Fibroblast of lung (primary cell): ENCODE results near the gene TSPYL1. TPM values are rescaled to one million over a fixed set of nuclear protein-coding genes. Genes with fewer than 3 reads are reported as not detected.
A peak's percentile ranks its signal among the peaks of the same experiment; 100 is the strongest.

Experiments
- DNase-seq, 2 donors: peaks; one replicate each; pipeline versions ENCODE4 v3.0.0 to v3.0.0-alpha.2; 2010; ENCODE audit warnings: low read depth in 2 of 2
- H2AFZ ChIP-seq: 2 replicates; pipeline ENCODE4 v1.5.1; 2012; ENCODE audit warnings: low read length, control low read depth, inconsistent platforms
- H3K27ac ChIP-seq: 2 replicates; pipeline ENCODE4 v1.5.1; 2011; ENCODE audit warnings: low read length, control low read depth; ENCODE audit not compliant: insufficient read depth
- H3K27me3 ChIP-seq: 2 replicates; pipeline ENCODE4 v1.5.1; 2011; ENCODE audit warnings: mild to moderate bottlenecking, low read length; ENCODE audit not compliant: control insufficient read depth, insufficient read depth
- H3K36me3 ChIP-seq: 2 replicates; pipeline ENCODE4 v1.5.1; 2011; ENCODE audit warnings: low read length; ENCODE audit not compliant: control insufficient read depth, insufficient read depth
- H3K4me1 ChIP-seq: 2 replicates; pipeline ENCODE4 v1.5.1; 2011; ENCODE audit warnings: low read length; ENCODE audit not compliant: control insufficient read depth, insufficient read depth; ENCODE audit errors: extremely low read depth
- H3K4me2 ChIP-seq: 2 replicates; pipeline ENCODE4 v1.5.1; 2011; ENCODE audit warnings: low read length, control low read depth; ENCODE audit not compliant: insufficient read depth; ENCODE audit errors: extremely low read depth
- H3K4me3 ChIP-seq, 4 experiments: fragments of 200-600 bp in 1 of 4; sonication (generic) in 1 of 4; replicated peaks in 1 of 4; 2 replicates each; pipeline ENCODE4 v1.5.1; 2011 to 2016; ENCODE audit warnings: low read length in 4 of 4, low read depth in 3 of 4, mild to moderate bottlenecking in 3 of 4, control low read depth in 2 of 4, inconsistent platforms in 1 of 4, mixed read lengths in 1 of 4; ENCODE audit not compliant: insufficient read depth in 1 of 4; ENCODE audit errors: control extremely low read depth in 1 of 4
- H3K79me2 ChIP-seq: 2 replicates; pipeline ENCODE4 v1.5.1; 2012; ENCODE audit warnings: mild to moderate bottlenecking, low read length, inconsistent platforms; ENCODE audit not compliant: control insufficient read depth, insufficient read depth
- H3K9ac ChIP-seq: 2 replicates; pipeline ENCODE4 v1.5.1; 2011; ENCODE audit warnings: mild to moderate bottlenecking, low read length, control low read depth; ENCODE audit not compliant: insufficient read depth
- H3K9me3 ChIP-seq: 2 replicates; pipeline ENCODE4 v1.5.1; 2012; ENCODE audit warnings: low read depth, low read length; ENCODE audit not compliant: control insufficient read depth, insufficient read depth
- H4K20me1 ChIP-seq: 2 replicates; pipeline ENCODE4 v1.5.1; 2011; ENCODE audit warnings: low read length; ENCODE audit not compliant: control insufficient read depth, insufficient read depth; ENCODE audit errors: extremely low read depth
- EZH2 ChIP-seq: IDR thresholded peaks from 2 replicates; pipeline ENCODE4 v1.5.1; 2012; ENCODE audit warnings: low read length, control low read depth, mild to moderate bottlenecking; ENCODE audit errors: missing control alignments
- polyA plus RNA-seq, 2 donors: library from polyadenylated mRNA; depleted of rRNA in 1 of 2; stranded (reverse) in 1 of 2; unstranded in 1 of 2; fragments of >200 nt; gene quantifications; 2 replicates each; pipeline ENCODE4 v1.2.1, GENCODE V29; 2011 to 2012; ENCODE audit warnings: missing spikeins in 1 of 2
- total RNA-seq: library from RNA; depleted of rRNA; stranded (reverse); fragments of >200 nt; gene quantifications from 2 replicates; pipeline ENCODE4 v1.2.1, GENCODE V29; 2014
- TF ChIP-seq, protein P1 (sequence below), 2 donors: IDR thresholded peaks in 1 of 2; conservative IDR thresholded peaks in 1 of 2; 1 replicate in 1 of 2; 2 replicates in 1 of 2; pipeline ENCODE4 v1.5.1; 2011 to 2012; ENCODE audit warnings: low read length in 2 of 2, control low read depth in 1 of 2, inconsistent platforms in 1 of 2, low read depth in 1 of 2, mild to moderate bottlenecking in 1 of 2

TSPYL1 gene
- total and polyA plus RNA-seq, 2 donors (not counting 1 experiment from before 2014, with no cell fraction given), result 82.0 to 93.0 TPM

DNA sequence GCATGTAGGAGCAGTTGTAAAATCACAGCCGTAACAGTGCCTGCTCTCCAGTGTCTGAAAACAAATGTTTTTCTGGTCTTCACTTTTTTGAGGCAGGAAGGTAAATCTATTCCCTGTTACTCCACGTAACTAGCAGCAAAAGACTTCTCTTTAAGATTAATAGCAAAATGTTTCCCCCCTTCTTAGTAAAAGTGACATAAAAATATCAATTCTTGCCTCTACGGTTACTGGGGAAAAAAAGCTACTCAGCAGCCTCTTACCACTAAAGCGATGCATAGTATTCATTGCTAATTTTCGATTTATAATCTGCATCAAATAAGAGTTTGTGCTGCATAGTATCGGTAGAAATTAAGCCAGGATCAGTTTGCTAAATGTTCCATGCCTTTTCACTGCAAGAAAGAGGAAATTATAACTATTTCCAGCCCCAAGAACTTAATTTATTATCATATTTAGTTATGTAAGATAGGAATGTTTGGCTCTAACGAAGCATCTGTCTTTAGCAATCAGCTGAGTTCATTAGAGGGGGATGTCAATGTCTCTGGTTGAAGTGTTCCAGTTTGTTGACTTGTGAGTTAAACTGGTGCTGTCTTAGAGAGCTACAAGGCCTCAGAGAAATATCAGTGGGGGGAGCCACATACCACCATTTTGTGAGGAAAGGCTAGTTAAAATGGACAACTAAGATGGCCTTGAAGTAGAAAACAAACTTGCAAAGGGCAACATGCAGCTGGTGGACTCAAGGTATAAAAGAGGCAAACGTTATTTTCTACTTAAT lies 617 bp upstream of the TSPYL1 start:
- H3K4me1 ChIP-seq, result peaks cover 6% of the 10 kb centered on the region
- no peaks in the 10 kb centered on the region for H3K27me3 ChIP-seq
- DNase-seq, result peak in 1 of 2 donors; percentile 19
- TF ChIP-seq EZH2, result no peak
- TF ChIP-seq, protein P1, sequence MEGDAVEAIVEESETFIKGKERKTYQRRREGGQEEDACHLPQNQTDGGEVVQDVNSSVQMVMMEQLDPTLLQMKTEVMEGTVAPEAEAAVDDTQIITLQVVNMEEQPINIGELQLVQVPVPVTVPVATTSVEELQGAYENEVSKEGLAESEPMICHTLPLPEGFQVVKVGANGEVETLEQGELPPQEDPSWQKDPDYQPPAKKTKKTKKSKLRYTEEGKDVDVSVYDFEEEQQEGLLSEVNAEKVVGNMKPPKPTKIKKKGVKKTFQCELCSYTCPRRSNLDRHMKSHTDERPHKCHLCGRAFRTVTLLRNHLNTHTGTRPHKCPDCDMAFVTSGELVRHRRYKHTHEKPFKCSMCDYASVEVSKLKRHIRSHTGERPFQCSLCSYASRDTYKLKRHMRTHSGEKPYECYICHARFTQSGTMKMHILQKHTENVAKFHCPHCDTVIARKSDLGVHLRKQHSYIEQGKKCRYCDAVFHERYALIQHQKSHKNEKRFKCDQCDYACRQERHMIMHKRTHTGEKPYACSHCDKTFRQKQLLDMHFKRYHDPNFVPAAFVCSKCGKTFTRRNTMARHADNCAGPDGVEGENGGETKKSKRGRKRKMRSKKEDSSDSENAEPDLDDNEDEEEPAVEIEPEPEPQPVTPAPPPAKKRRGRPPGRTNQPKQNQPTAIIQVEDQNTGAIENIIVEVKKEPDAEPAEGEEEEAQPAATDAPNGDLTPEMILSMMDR (conservative IDR thresholded peaks at IDR 0.05 in 1 of 2, IDR thresholded peaks at IDR 0.05 in 1 of 2; ENCODE audit: low read depth in 1 of 2, low read length in 2 of 2), result no peak
- no peaks in the 10 kb centered on the region for H3K9me3 ChIP-seq
- peaks cover 39% of the 10 kb centered on the region for H3K79me2 ChIP-seq
- H3K4me2 ChIP-seq, result peak overlapping the region; percentile 95
- peak overlapping the region; percentile 96 for H2AFZ ChIP-seq
- peak overlapping the region; percentile 93 to 97 (median 95) for H3K4me3 ChIP-seq
- no peaks in the 10 kb centered on the region for H4K20me1 ChIP-seq
- H3K9ac ChIP-seq, result peak overlapping the region; percentile 65
- peak overlapping the region; percentile 98 for H3K27ac ChIP-seq
- peaks cover 2% of the 10 kb centered on the region for H3K36me3 ChIP-seq

DNA sequence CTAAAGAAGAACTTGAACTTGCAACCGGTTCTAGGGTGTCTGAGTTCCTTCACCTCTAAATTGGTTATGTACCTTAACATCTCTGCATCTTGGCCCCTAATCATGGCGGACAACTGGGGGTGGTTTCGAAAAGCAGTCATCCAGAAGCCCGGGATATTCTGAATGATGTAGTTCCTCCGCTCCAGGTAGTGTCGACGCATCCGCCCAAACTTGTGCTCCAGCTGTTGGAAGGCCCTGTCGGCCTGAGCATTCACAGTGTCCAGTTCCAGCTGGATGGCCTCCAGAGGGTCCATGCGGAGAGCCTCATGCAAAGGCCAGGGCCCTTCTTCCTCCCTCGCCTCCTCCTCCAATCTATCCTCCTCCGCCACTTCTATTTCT lies 887 bp downstream of the TSPYL1 start:
- peak in 1 of 2 donors; percentile 58 for DNase-seq
- peak overlapping the region; percentile 84 for H3K4me2 ChIP-seq
- H3K4me3 ChIP-seq, result peak overlapping the region; percentile 93 to 97 (median 95)
- peaks cover 2% of the 10 kb centered on the region for H3K36me3 ChIP-seq
- TF ChIP-seq, protein P1 (conservative IDR thresholded peaks at IDR 0.05 in 1 of 2, IDR thresholded peaks at IDR 0.05 in 1 of 2; ENCODE audit: low read depth in 1 of 2, low read length in 2 of 2), result no peak
- TF ChIP-seq EZH2, result no peak
- H3K27me3 ChIP-seq, result no peaks in the 10 kb centered on the region
- H4K20me1 ChIP-seq, result no peaks in the 10 kb centered on the region
- H3K79me2 ChIP-seq, result peaks cover 44% of the 10 kb centered on the region
- H2AFZ ChIP-seq, result peak overlapping the region; percentile 92
- no peaks in the 10 kb centered on the region for H3K9me3 ChIP-seq
- H3K27ac ChIP-seq, result peak overlapping the region; percentile 98
- H3K4me1 ChIP-seq, result peaks cover 6% of the 10 kb centered on the region
- H3K9ac ChIP-seq, result peak overlapping the region; percentile 98

DNA sequence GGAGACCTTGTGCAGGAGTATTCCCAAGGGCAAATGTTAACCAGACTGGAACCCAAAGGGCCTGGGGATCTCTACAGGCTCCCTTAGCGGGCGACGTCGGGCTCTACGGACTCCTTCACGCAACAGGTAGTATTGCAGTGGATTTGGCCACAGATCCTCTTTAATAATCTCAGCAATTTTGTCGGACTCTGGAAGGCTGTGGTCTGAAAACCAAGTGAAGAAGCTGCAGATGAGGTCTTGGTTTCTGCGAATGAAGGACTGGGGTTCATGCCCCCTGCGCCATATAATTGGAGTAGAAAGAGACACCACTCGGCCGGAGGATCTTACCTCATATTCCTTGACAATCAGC lies 1.3 kb downstream of the TSPYL1 start:
- no peaks in the 10 kb centered on the region for H4K20me1 ChIP-seq
- H3K27ac ChIP-seq, result peak overlapping the region; percentile 98

More for the DNA sequence above, 1.3 kb downstream of the TSPYL1 start:
- peaks cover 6% of the 10 kb centered on the region for H3K4me1 ChIP-seq
- H3K4me2 ChIP-seq, result peak overlapping the region; percentile 84
- H2AFZ ChIP-seq, result no peak overlapping the region
- no peak for DNase-seq
- TF ChIP-seq, protein P1 (conservative IDR thresholded peaks at IDR 0.05 in 1 of 2, IDR thresholded peaks at IDR 0.05 in 1 of 2; ENCODE audit: low read depth in 1 of 2, low read length in 2 of 2), result no peak
- TF ChIP-seq EZH2, result no peak
- no peaks in the 10 kb centered on the region for H3K27me3 ChIP-seq
- peaks cover 2% of the 10 kb centered on the region for H3K36me3 ChIP-seq
- peak overlapping the region; percentile 93 to 97 (median 95) for H3K4me3 ChIP-seq
- peaks cover 44% of the 10 kb centered on the region for H3K79me2 ChIP-seq
- no peaks in the 10 kb centered on the region for H3K9me3 ChIP-seq
- H3K9ac ChIP-seq, result no peak overlapping the region
